Astrocyte (in vitro differentiated cells and primary cell): ENCODE results near the gene RUSC2. TPM values are rescaled to one million over a fixed set of nuclear protein-coding genes. Genes with fewer than 3 reads are reported as not detected.

Experiments used
- DNase-seq: peaks from one replicate; pipeline ENCODE4 v3.0.0-alpha.2; 2010; ENCODE audit warnings: low read depth
- FAIRE-seq: peaks from 2 replicates; lab custom pipeline; 2011; peaks lifted over from hg19 to GRCh38; lab: Jason Lieb, UNC
- H2AFZ ChIP-seq: 2 replicates; pipeline ENCODE4 v1.6.0; 2012; ENCODE audit warnings: low read depth, low read length, inconsistent platforms
- H3K27ac ChIP-seq: 2 replicates; pipeline ENCODE4 v1.5.1; 2011; ENCODE audit warnings: low read depth, low read length, inconsistent platforms
- H3K27me3 ChIP-seq: 2 replicates; pipeline ENCODE4 v1.6.0; 2011; ENCODE audit warnings: low read length, inconsistent platforms; ENCODE audit not compliant: insufficient read depth
- H3K36me3 ChIP-seq: 2 replicates; pipeline ENCODE4 v1.5.1; 2011; ENCODE audit warnings: low read length, inconsistent platforms; ENCODE audit not compliant: insufficient read depth
- H3K4me1 ChIP-seq: 2 replicates; pipeline ENCODE4 v1.5.1; 2011; ENCODE audit warnings: low read length, inconsistent platforms; ENCODE audit not compliant: insufficient read depth
- H3K4me2 ChIP-seq: 2 replicates; pipeline ENCODE4 v1.6.0; 2012; ENCODE audit warnings: low read length, inconsistent platforms
- H3K4me3 ChIP-seq: 2 replicates; pipeline ENCODE4 v1.5.1; 2011; ENCODE audit warnings: low read depth, mild to moderate bottlenecking, low read length, inconsistent platforms; ENCODE audit not compliant: insufficient read depth
- H3K79me2 ChIP-seq: 2 replicates; pipeline ENCODE4 v1.6.0; 2012; ENCODE audit warnings: mild to moderate bottlenecking, low read length, inconsistent platforms; ENCODE audit not compliant: insufficient read depth
- H3K9ac ChIP-seq: 2 replicates; pipeline ENCODE4 v1.6.0; 2012; ENCODE audit warnings: mild to moderate bottlenecking, low read length, inconsistent platforms
- H3K9me3 ChIP-seq: 2 replicates; pipeline ENCODE4 v1.5.1; 2012; ENCODE audit warnings: low read depth, mild to moderate bottlenecking, low read length, inconsistent platforms; ENCODE audit not compliant: insufficient read depth
- H4K20me1 ChIP-seq: 2 replicates; pipeline ENCODE4 v1.6.0; 2012; ENCODE audit warnings: low read length, inconsistent platforms; ENCODE audit not compliant: insufficient read depth
- H3K27ac Mint-ChIP-seq: one replicate; pipeline ENCODE4 v1.8.0; 2021; ENCODE audit warnings: mild to moderate bottlenecking, mixed read lengths; ENCODE audit not compliant: unreplicated experiment
- H3K27me3 Mint-ChIP-seq: one replicate; pipeline ENCODE4 v1.8.0; 2021; ENCODE audit warnings: low read depth, mixed read lengths; ENCODE audit not compliant: unreplicated experiment
- H3K36me3 Mint-ChIP-seq: one replicate; pipeline ENCODE4 v1.8.0; 2021; ENCODE audit warnings: low read depth, mixed read lengths; ENCODE audit not compliant: unreplicated experiment
- H3K4me1 Mint-ChIP-seq: one replicate; pipeline ENCODE4 v1.8.0; 2021; ENCODE audit warnings: low read depth, mixed read lengths; ENCODE audit not compliant: unreplicated experiment
- H3K4me3 Mint-ChIP-seq: one replicate; pipeline ENCODE4 v1.8.0; 2021; ENCODE audit warnings: mild to moderate bottlenecking, moderate library complexity, mixed read lengths; ENCODE audit not compliant: unreplicated experiment
- H3K9me3 Mint-ChIP-seq: one replicate; pipeline ENCODE4 v1.8.0; 2021; ENCODE audit warnings: mild to moderate bottlenecking, mixed read lengths; ENCODE audit not compliant: unreplicated experiment
- EZH2 ChIP-seq: IDR thresholded peaks from 2 replicates; pipeline ENCODE4 v1.6.1; 2012; ENCODE audit warnings: mild to moderate bottlenecking, low read length, inconsistent platforms; ENCODE audit not compliant: insufficient read depth
- total RNA-seq: library from RNA; stranded (reverse); gene quantifications from 2 replicates; pipeline ENCODE4 v1.2.1, GENCODE V29; 2021
- TF ChIP-seq, protein P1 (sequence below): IDR thresholded peaks from 2 replicates; pipeline ENCODE4 v1.5.1; 2011; ENCODE audit warnings: low read depth, mild to moderate bottlenecking, inconsistent platforms, low read length, moderate library complexity; ENCODE audit not compliant: insufficient read depth

The RUSC2 gene
- total RNA-seq, 1 donor from 2014 or later: 63.8 TPM

DNA sequence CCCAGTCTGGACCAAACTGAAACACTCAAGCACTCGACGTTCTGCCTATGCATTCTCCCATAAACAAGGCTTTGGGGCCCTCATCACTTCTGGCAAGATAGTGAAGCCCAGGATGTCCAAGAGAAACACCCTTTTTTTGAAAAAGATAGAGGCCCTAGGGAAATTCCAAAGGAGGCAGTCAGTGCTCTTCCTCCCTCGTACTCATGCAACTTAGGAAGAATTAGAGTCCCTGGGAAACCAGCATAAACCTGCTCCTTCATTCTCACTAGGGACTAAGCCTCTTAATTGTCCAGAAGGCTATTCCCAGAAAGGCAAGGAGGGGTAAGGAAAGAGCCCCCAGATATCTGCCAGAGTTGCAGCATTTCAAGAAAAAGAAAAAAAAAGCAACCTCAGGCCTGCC, 7.8 kb upstream of the RUSC2 start:
- no peaks in the 10 kb centered on the region for H3K36me3 ChIP-seq
- no peaks in the 10 kb centered on the region for H3K27me3 ChIP-seq
- no peak overlapping the region for H3K4me2 ChIP-seq
- Mint-ChIP-seq H3K4me1 (peaks cover 5% of the 10 kb centered on the region), H3K4me3 (no peak overlapping the region), H3K9me3 (no peaks in the 10 kb centered on the region), H3K27ac (no peak overlapping the region), H3K27me3 (peaks cover 4% of the 10 kb centered on the region), H3K36me3 (no peaks in the 10 kb centered on the region)
- no peaks in the 10 kb centered on the region for H3K9me3 ChIP-seq
- no peaks in the 10 kb centered on the region for H4K20me1 ChIP-seq
- TF ChIP-seq, protein P1, sequence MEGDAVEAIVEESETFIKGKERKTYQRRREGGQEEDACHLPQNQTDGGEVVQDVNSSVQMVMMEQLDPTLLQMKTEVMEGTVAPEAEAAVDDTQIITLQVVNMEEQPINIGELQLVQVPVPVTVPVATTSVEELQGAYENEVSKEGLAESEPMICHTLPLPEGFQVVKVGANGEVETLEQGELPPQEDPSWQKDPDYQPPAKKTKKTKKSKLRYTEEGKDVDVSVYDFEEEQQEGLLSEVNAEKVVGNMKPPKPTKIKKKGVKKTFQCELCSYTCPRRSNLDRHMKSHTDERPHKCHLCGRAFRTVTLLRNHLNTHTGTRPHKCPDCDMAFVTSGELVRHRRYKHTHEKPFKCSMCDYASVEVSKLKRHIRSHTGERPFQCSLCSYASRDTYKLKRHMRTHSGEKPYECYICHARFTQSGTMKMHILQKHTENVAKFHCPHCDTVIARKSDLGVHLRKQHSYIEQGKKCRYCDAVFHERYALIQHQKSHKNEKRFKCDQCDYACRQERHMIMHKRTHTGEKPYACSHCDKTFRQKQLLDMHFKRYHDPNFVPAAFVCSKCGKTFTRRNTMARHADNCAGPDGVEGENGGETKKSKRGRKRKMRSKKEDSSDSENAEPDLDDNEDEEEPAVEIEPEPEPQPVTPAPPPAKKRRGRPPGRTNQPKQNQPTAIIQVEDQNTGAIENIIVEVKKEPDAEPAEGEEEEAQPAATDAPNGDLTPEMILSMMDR: no peak
- TF ChIP-seq EZH2: no peak
- H3K9ac ChIP-seq: no peak overlapping the region
- no peaks in the 10 kb centered on the region for H3K79me2 ChIP-seq
- no peak overlapping the region for H3K27ac ChIP-seq
- no peak overlapping the region for H3K4me3 ChIP-seq
- H2AFZ ChIP-seq: no peak overlapping the region
- DNase-seq (no peak), FAIRE-seq (no peak)
- no peaks in the 10 kb centered on the region for H3K4me1 ChIP-seq

GRCh38 chr9:35484406-35484805, 5.5 kb upstream of the RUSC2 start:
- Mint-ChIP-seq H3K27me3 (peaks cover 4% of the 10 kb centered on the region), H3K4me1 (peaks cover 8% of the 10 kb centered on the region), H3K36me3 (peaks cover 4% of the 10 kb centered on the region), H3K4me3 (no peak overlapping the region), H3K9me3 (peaks cover 2% of the 10 kb centered on the region), H3K27ac (no peak overlapping the region)
- TF ChIP-seq EZH2: no peak
- TF ChIP-seq, protein P1: no peak
- FAIRE-seq (no peak), DNase-seq (no peak)
- no peak overlapping the region for H3K9ac ChIP-seq
- no peak overlapping the region for H2AFZ ChIP-seq
- no peaks in the 10 kb centered on the region for H3K4me1 ChIP-seq
- H3K9me3 ChIP-seq: no peaks in the 10 kb centered on the region
- no peaks in the 10 kb centered on the region for H3K27me3 ChIP-seq
- peaks cover 11% of the 10 kb centered on the region for H3K79me2 ChIP-seq
- H3K4me2 ChIP-seq: no peak overlapping the region
- H3K4me3 ChIP-seq: no peak overlapping the region
- no peak overlapping the region for H3K27ac ChIP-seq
- H3K36me3 ChIP-seq: no peaks in the 10 kb centered on the region
- H4K20me1 ChIP-seq: no peaks in the 10 kb centered on the region

DNA sequence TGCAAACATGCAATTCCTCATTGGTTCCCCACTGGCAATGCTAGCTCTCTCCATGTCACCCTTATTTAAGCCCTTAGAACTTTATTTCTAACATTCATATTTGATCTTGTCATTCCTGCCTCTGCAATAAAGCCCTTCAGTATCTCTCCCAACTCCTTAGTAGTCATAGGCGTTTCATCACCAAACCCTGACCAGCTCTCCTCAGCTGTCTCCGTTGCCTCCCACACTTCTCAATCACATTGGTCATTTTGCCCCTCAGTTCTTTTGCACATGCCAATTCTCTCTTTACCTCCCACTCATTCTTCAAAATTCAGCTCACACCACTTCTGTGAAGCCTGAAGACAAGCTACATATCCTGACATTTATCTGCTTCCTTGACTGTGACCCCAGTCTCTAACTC, 2.8 kb upstream of the RUSC2 start:
- FAIRE-seq: no peak
- no peak overlapping the region for H3K4me3 Mint-ChIP-seq

More for the DNA sequence above, 2.8 kb upstream of the RUSC2 start:
- Mint-ChIP-seq H3K4me1 (peaks cover 12% of the 10 kb centered on the region), H3K9me3 (peaks cover 2% of the 10 kb centered on the region), H3K36me3 (peaks cover 4% of the 10 kb centered on the region), H3K27ac (no peak overlapping the region), H3K27me3 (no peaks in the 10 kb centered on the region)
- peaks cover 38% of the 10 kb centered on the region for H3K79me2 ChIP-seq
- no peak overlapping the region for H2AFZ ChIP-seq
- H3K4me1 ChIP-seq: peaks cover 13% of the 10 kb centered on the region
- no peak overlapping the region for H3K9ac ChIP-seq
- TF ChIP-seq, protein P1: no peak
- no peak for TF ChIP-seq EZH2
- no peaks in the 10 kb centered on the region for H3K9me3 ChIP-seq
- H3K27me3 ChIP-seq: no peaks in the 10 kb centered on the region
- no peak overlapping the region for H3K27ac ChIP-seq
- no peaks in the 10 kb centered on the region for H4K20me1 ChIP-seq
- DNase-seq: no peak
- no peak overlapping the region for H3K4me2 ChIP-seq
- H3K36me3 ChIP-seq: no peaks in the 10 kb centered on the region
- H3K4me3 ChIP-seq: no peak overlapping the region
